Epithelial cell of proximal tubule (primary cell): Measurements from ENCODE around the gene IFT20. TPM values are rescaled to one million over a fixed set of nuclear protein-coding genes. Genes with fewer than 3 reads are reported as not detected.

Experiments
- DNase-seq: peaks from one replicate; pipeline ENCODE4 v3.0.0-alpha.2; 2011; ENCODE audit warnings: low read depth
- H3K4me3 ChIP-seq: 2 replicates; pipeline ENCODE4 v1.5.1; 2011; ENCODE audit warnings: low read depth, mild to moderate bottlenecking, low read length
- CTCF ChIP-seq: conservative IDR thresholded peaks from 2 replicates; pipeline ENCODE4 v1.5.1; 2012; ENCODE audit warnings: low read depth, mild to moderate bottlenecking, low read length
- total RNA-seq: library from RNA; depleted of rRNA; stranded (reverse); fragments of >200 nt; gene quantifications from 2 replicates; pipeline ENCODE4 v1.2.3, GENCODE V29; 2015

Gene IFT20
- total RNA-seq, 1 donor from 2014 or later, result 32.9 TPM

GRCh38 chr17:28368306-28368831 lies 33.1 kb upstream of the IFT20 start:
- H3K4me3 ChIP-seq, result no peak overlapping the region
- no peak for DNase-seq
- no peak for TF ChIP-seq CTCF

DNA sequence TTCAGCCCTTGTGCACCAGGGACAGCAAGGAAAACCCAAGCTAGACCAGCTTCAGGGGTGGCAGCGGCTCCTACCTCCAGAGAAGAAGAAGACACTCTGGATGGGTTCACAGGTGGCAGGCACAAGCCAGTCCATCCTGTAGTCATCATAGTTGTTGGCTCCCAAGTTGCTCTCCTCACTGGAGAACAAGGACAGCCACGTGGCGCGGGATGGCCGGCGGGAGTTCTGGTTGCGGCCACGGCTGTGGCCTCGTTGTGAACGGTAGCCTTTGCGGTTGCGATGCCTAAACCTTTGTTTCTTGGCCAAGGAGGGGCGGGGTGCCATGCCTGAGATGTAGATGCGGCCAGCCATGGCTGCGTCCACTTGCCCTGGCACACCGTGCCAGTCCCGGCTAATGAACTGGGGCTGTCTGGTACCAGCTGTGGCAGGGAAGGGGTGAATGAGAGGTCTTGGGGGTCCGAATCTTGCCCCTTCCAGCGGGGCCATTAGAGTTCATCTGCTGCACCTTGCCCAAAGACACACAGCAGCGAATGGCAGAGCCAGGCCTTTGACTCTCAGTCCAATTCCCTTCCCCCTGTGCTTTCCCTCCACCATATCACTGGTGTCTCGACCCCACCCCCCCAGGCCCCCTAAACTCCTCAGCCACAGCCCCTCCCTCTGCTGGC lies 32.5 kb upstream of the IFT20 start:
- no peak overlapping the region for H3K4me3 ChIP-seq
- DNase-seq, result no peak
- TF ChIP-seq CTCF, result no peak

GRCh38 chr17:28366605-28367004 lies 31.3 kb upstream of the IFT20 start:
- DNase-seq, result no peak
- peak; percentile 16 for TF ChIP-seq CTCF

DNA sequence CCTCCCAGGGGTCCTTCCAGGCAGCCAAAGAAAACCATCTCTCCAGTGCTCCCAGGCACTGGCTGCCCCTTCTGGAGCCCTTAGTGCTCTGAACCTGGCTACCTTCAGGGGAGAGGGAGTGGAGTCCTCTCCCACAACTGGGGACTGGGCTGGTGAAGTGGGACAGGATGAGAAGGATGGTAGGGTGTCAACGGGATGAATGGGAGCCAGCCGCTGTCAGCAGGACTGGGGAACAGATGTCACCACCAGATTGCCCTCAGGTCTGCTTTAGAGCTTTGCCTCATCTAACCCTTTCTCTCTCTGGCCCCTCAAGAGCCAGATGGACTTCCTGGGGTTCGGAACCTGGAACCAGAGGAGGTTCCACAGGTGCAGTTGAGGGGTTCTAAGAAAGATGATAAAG lies 30.2 kb upstream of the IFT20 start:
- no peak for TF ChIP-seq CTCF
- DNase-seq, result no peak
- no peak overlapping the region for H3K4me3 ChIP-seq

More at GRCh38 chr17:28366605-28367004, 31.3 kb upstream of the IFT20 start:
- H3K4me3 ChIP-seq, result no peak overlapping the region

- DNase-seq, result no peak
- TF ChIP-seq CTCF, result no peak
- H3K4me3 ChIP-seq, result no peak within 1 kb of the TSS
Measured at GRCh38 chr17:28364665-28365363, 29.5 kb upstream of the IFT20 start, which contains the start of gene SEBOX. Gene SEBOX (minus strand): TSS chr17:28365199. CDS start chr17:28365151, 48 bp downstream.

GRCh38 chr17:28363776-28364650 lies 28.7 kb upstream of the IFT20 start:
- no peak for TF ChIP-seq CTCF
- no peak overlapping the region for H3K4me3 ChIP-seq
- no peak for DNase-seq
